GM21447 (cell line): ENCODE measurements around the gene COL9A1.

ENCODE experiments used
- ATAC-seq: cut with Tn5 transposase; IDR thresholded peaks from one replicate; pipeline ENCODE4 v1.9.1; 2021; ENCODE audit not compliant: unreplicated experiment

The COL9A1 gene

GRCh38 chr6:70234561-70235236 lies 68.2 kb downstream of the COL9A1 start:
- no peak for ATAC-seq

- no peak for ATAC-seq
These were observed 71.6 kb downstream of the COL9A1 start for GRCh38 chr6:70231311-70231710.

GRCh38 chr6:70225055-70225454 lies 77.8 kb downstream of the COL9A1 start:
- ATAC-seq = no peak

- no peak for ATAC-seq
These were observed 80.5 kb downstream of the COL9A1 start for GRCh38 chr6:70222439-70222749.

- no peak for ATAC-seq
These were observed 81.0 kb downstream of the COL9A1 start for GRCh38 chr6:70221715-70222438.

GRCh38 chr6:70221025-70221714 lies 81.7 kb downstream of the COL9A1 start:
- peak; percentile 62 for ATAC-seq

- ATAC-seq = no peak
These were observed 82.8 kb downstream of the COL9A1 start for GRCh38 chr6:70219943-70220613.

- no peak for ATAC-seq
These were observed 86.1 kb downstream of the COL9A1 start for GRCh38 chr6:70216767-70217166.

GRCh38 chr6:70215460-70216108 lies 87.3 kb downstream of the COL9A1 start:
- no peak for ATAC-seq

GRCh38 chr6:70210462-70210861 lies 92.4 kb downstream of the COL9A1 start:
- ATAC-seq = no peak

- no peak for ATAC-seq
These were observed 94.6 kb downstream of the COL9A1 start for GRCh38 chr6:70208235-70208790.

- no peak for ATAC-seq
These were observed 104.1 kb downstream of the COL9A1 start for GRCh38 chr6:70198785-70199184.

GRCh38 chr6:70196531-70196930 lies 106.4 kb downstream of the COL9A1 start:
- ATAC-seq = no peak

- no peak for ATAC-seq
These were observed 108.5 kb downstream of the COL9A1 start for GRCh38 chr6:70194421-70194820.

- no peak for ATAC-seq
These were observed 114.7 kb downstream of the COL9A1 start for GRCh38 chr6:70188202-70188601.

GRCh38 chr6:70186461-70186860 lies 116.4 kb downstream of the COL9A1 start:
- ATAC-seq = no peak

- ATAC-seq = no peak
These were observed 118.2 kb downstream of the COL9A1 start for GRCh38 chr6:70184723-70185122.

- ATAC-seq = no peak
These were observed 119.3 kb downstream of the COL9A1 start for GRCh38 chr6:70183538-70183937.

GRCh38 chr6:70180901-70181599 lies 121.8 kb downstream of the COL9A1 start:
- ATAC-seq = peak; percentile 60

GRCh38 chr6:70180183-70180900 lies 122.5 kb downstream of the COL9A1 start:
- no peak for ATAC-seq
